Measurements from ENCODE around the gene GIPC2.

GIPC2 gene

GRCh38 chr1:78153092-78153736, 107.4 kb downstream of the GIPC2 start:
- no peak for FAIRE-seq

- FAIRE-seq = no peak
These were observed 109.4 kb downstream of the GIPC2 start for GRCh38 chr1:78155121-78155520.

- FAIRE-seq = no peak
These were observed 111.2 kb downstream of the GIPC2 start for GRCh38 chr1:78156805-78157521.

- FAIRE-seq = no peak
These were observed 120.0 kb downstream of the GIPC2 start for GRCh38 chr1:78165816-78166215.

GRCh38 chr1:78168306-78168705, 122.5 kb downstream of the GIPC2 start:
- no peak for FAIRE-seq

GRCh38 chr1:78170859-78171258, 125.1 kb downstream of the GIPC2 start:
- FAIRE-seq = no peak

GRCh38 chr1:78171736-78172590, 126.2 kb downstream of the GIPC2 start:
- no peak for FAIRE-seq

GRCh38 chr1:78176448-78176847, 130.7 kb downstream of the GIPC2 start:
- no peak for FAIRE-seq

- no peak for FAIRE-seq
These were observed 132.0 kb downstream of the GIPC2 start for GRCh38 chr1:78177708-78178270.

GRCh38 chr1:78178816-78179215, 133.1 kb downstream of the GIPC2 start:
- no peak for FAIRE-seq

- FAIRE-seq = no peak
These were observed 138.8 kb downstream of the GIPC2 start for GRCh38 chr1:78184460-78185072.
